HCT116 (cell line): ENCODE data around the gene SMARCB1.

ENCODE experiments used
- ATF3 ChIP-seq: IDR thresholded peaks from 2 replicates; pipeline ENCODE4 v1.6.1; 2012
- CEBPB ChIP-seq: IDR thresholded peaks from 2 replicates; pipeline ENCODE4 v1.6.1; 2012; ENCODE audit warnings: low read depth
- EGR1 ChIP-seq: IDR thresholded peaks from 2 replicates; pipeline ENCODE4 v1.6.1; 2012; ENCODE audit warnings: low read depth
- EZH2 ChIP-seq: fragments of 200-600 bp; sonication (generic); IDR thresholded peaks from 2 replicates; pipeline ENCODE4 v1.6.1; 2017; ENCODE audit warnings: antibody characterized with exemption, mixed run types
- EZH2phosphoT487 ChIP-seq: fragments of 200-600 bp; IDR thresholded peaks from 2 replicates; pipeline ENCODE4 v1.6.1; 2018; ENCODE audit warnings: antibody characterized with exemption, borderline replicate concordance
- MAX ChIP-seq: IDR thresholded peaks from 2 replicates; pipeline ENCODE4 v1.6.1; 2012
- POLR2A ChIP-seq: IDR thresholded peaks from 2 replicates; pipeline ENCODE4 v1.7.0; 2011; ENCODE audit warnings: borderline replicate concordance; ENCODE audit not compliant: insufficient read depth, insufficient read length; ENCODE audit errors: extremely low read depth
- POLR2AphosphoS5 ChIP-seq: IDR thresholded peaks from 2 replicates; pipeline ENCODE4 v1.6.1; 2011; ENCODE audit warnings: mild to moderate bottlenecking, low read depth, low read length, moderate library complexity
- RAD21 ChIP-seq: IDR thresholded peaks from 2 replicates; pipeline ENCODE4 v1.6.1; 2012; ENCODE audit warnings: low read depth, mild to moderate bottlenecking
- YY1 ChIP-seq: IDR thresholded peaks from 2 replicates; pipeline ENCODE4 v1.6.1; 2011; ENCODE audit warnings: low read length, low read depth, moderate library complexity, mild to moderate bottlenecking; ENCODE audit not compliant: insufficient replicate concordance; ENCODE audit errors: extremely low read depth
- ZFX ChIP-seq: fragments of 450-650 bp; IDR thresholded peaks from 2 replicates; pipeline ENCODE4 v1.6.1; 2017
- ZNF274 ChIP-seq: fragments of 200-500 bp; sonication (Bioruptor generic); IDR thresholded peaks from 2 replicates; pipeline ENCODE4 v1.6.1; 2014; ENCODE audit warnings: mild to moderate bottlenecking, low read depth, low read length, inconsistent platforms
- TF ChIP-seq, protein P1 (sequence below), 3 experiments: fragments of 200-600 bp in 1 of 3; sonication (generic) in 1 of 3; IDR thresholded peaks in 2 of 3; conservative IDR thresholded peaks in 1 of 3; 2 replicates each; pipeline ENCODE4 v1.5.1; 2012 to 2017; ENCODE audit warnings: low read depth in 2 of 3, low read length in 2 of 3, antibody characterized with exemption in 1 of 3, borderline replicate concordance in 1 of 3, control low read depth in 1 of 3, mild to moderate bottlenecking in 1 of 3, mixed read lengths in 1 of 3, mixed run types in 1 of 3, moderate library complexity in 1 of 3; ENCODE audit not compliant: insufficient read depth in 1 of 3
- TF ChIP-seq, protein P2 (sequence below): IDR thresholded peaks from 2 replicates; pipeline ENCODE4 v1.6.1; 2012; ENCODE audit warnings: low read depth

GRCh38 chr22:23824476-23825245 is 37.9 kb downstream of the SMARCB1 start:
- TF ChIP-seq, protein P1, sequence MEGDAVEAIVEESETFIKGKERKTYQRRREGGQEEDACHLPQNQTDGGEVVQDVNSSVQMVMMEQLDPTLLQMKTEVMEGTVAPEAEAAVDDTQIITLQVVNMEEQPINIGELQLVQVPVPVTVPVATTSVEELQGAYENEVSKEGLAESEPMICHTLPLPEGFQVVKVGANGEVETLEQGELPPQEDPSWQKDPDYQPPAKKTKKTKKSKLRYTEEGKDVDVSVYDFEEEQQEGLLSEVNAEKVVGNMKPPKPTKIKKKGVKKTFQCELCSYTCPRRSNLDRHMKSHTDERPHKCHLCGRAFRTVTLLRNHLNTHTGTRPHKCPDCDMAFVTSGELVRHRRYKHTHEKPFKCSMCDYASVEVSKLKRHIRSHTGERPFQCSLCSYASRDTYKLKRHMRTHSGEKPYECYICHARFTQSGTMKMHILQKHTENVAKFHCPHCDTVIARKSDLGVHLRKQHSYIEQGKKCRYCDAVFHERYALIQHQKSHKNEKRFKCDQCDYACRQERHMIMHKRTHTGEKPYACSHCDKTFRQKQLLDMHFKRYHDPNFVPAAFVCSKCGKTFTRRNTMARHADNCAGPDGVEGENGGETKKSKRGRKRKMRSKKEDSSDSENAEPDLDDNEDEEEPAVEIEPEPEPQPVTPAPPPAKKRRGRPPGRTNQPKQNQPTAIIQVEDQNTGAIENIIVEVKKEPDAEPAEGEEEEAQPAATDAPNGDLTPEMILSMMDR (IDR thresholded peaks at IDR 0.05 in 2 of 3, conservative IDR thresholded peaks at IDR 0.05 in 1 of 3; ENCODE audit: borderline replicate concordance in 1 of 3, insufficient read depth in 1 of 3, low read depth in 2 of 3, low read length in 2 of 3) = no peak
- TF ChIP-seq POLR2AphosphoS5 = no peak
- no peak for TF ChIP-seq EGR1
- TF ChIP-seq ZFX = no peak
- no peak for TF ChIP-seq POLR2A
- TF ChIP-seq ATF3 = no peak
- TF ChIP-seq EZH2 = no peak
- no peak for TF ChIP-seq MAX
- TF ChIP-seq CEBPB = no peak
- TF ChIP-seq, protein P2, sequence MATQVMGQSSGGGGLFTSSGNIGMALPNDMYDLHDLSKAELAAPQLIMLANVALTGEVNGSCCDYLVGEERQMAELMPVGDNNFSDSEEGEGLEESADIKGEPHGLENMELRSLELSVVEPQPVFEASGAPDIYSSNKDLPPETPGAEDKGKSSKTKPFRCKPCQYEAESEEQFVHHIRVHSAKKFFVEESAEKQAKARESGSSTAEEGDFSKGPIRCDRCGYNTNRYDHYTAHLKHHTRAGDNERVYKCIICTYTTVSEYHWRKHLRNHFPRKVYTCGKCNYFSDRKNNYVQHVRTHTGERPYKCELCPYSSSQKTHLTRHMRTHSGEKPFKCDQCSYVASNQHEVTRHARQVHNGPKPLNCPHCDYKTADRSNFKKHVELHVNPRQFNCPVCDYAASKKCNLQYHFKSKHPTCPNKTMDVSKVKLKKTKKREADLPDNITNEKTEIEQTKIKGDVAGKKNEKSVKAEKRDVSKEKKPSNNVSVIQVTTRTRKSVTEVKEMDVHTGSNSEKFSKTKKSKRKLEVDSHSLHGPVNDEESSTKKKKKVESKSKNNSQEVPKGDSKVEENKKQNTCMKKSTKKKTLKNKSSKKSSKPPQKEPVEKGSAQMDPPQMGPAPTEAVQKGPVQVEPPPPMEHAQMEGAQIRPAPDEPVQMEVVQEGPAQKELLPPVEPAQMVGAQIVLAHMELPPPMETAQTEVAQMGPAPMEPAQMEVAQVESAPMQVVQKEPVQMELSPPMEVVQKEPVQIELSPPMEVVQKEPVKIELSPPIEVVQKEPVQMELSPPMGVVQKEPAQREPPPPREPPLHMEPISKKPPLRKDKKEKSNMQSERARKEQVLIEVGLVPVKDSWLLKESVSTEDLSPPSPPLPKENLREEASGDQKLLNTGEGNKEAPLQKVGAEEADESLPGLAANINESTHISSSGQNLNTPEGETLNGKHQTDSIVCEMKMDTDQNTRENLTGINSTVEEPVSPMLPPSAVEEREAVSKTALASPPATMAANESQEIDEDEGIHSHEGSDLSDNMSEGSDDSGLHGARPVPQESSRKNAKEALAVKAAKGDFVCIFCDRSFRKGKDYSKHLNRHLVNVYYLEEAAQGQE = no peak
- TF ChIP-seq EZH2phosphoT487 = no peak
- TF ChIP-seq RAD21 = no peak
- TF ChIP-seq ZNF274 = no peak
- no peak for TF ChIP-seq YY1
